Fibroblast of upper back skin (primary cell): Measurements from ENCODE around the gene RARB.

Experiments
- DNase-seq: peaks from one replicate; pipeline ENCODE4 v3.0.0-alpha.2; 2013

Gene RARB

GRCh38 chr3:25619382-25619781 is 191.3 kb downstream of the RARB start:
- DNase-seq, result no peak

GRCh38 chr3:25620493-25620892 is 192.4 kb downstream of the RARB start:
- DNase-seq, result no peak

- DNase-seq, result no peak
Measured at GRCh38 chr3:25621087-25621486, 193.0 kb downstream of the RARB start.

- no peak for DNase-seq
Measured at GRCh38 chr3:25631989-25632388, 203.9 kb downstream of the RARB start.

- no peak for DNase-seq
Measured at GRCh38 chr3:25633919-25634318, 205.9 kb downstream of the RARB start.

- no peak for DNase-seq
Measured at GRCh38 chr3:25635038-25635437, 207.0 kb downstream of the RARB start.
